HepG2 (cell line): ENCODE data around the gene NOP9. TPM values are rescaled to one million over a fixed set of nuclear protein-coding genes. Genes with fewer than 3 reads are reported as not detected.

Source experiments
- BORCS8-MEF2B ChIP-seq: sonication (generic); formaldehyde crosslinking; IDR thresholded peaks from 2 replicates; pipeline ENCODE4 v1.8.0; 2022; ENCODE audit warnings: mild to moderate bottlenecking, missing genetic modification reagents
- CBX5 ChIP-seq: sonication (generic); formaldehyde crosslinking; IDR thresholded peaks from 2 replicates; pipeline ENCODE4 v1.4.0; 2020; ENCODE audit warnings: missing genetic modification reagents, borderline replicate concordance
- CREBL2 ChIP-seq: sonication (generic); formaldehyde crosslinking; IDR thresholded peaks from 2 replicates; pipeline ENCODE4 v1.8.1; 2023; ENCODE audit warnings: missing genetic modification reagents, mild to moderate bottlenecking, borderline replicate concordance
- HHEX ChIP-seq: IDR thresholded peaks from 2 replicates; pipeline ENCODE4 v1.6.1; 2016; ENCODE audit warnings: control low read depth
- MXD1 ChIP-seq: sonication (generic); formaldehyde crosslinking; IDR thresholded peaks from 2 replicates; pipeline ENCODE4 v1.4.0; 2020; ENCODE audit warnings: mild to moderate bottlenecking, missing genetic modification reagents
- SALL2 ChIP-seq: sonication (generic); formaldehyde crosslinking; IDR thresholded peaks from 2 replicates; pipeline ENCODE4 v1.8.1; 2023; ENCODE audit warnings: mild to moderate bottlenecking, missing genetic modification reagents, inconsistent platforms
- TRIM24 ChIP-seq: sonication (generic); formaldehyde crosslinking; IDR thresholded peaks from 2 replicates; pipeline ENCODE4 v1.8.0; 2022; ENCODE audit warnings: mild to moderate bottlenecking, missing genetic modification reagents
- ZBTB46 ChIP-seq: sonication (generic); formaldehyde crosslinking; IDR thresholded peaks from 2 replicates; pipeline ENCODE4 v1.4.0; 2020; ENCODE audit warnings: mild to moderate bottlenecking, missing genetic modification reagents, borderline replicate concordance
- ZFP62 ChIP-seq: sonication (generic); formaldehyde crosslinking; IDR thresholded peaks from 2 replicates; pipeline ENCODE4 v1.4.0; 2020; ENCODE audit warnings: missing genetic modification reagents
- ZKSCAN5 ChIP-seq: sonication (generic); formaldehyde crosslinking; IDR thresholded peaks from 2 replicates; pipeline ENCODE4 v1.5.1; 2020; ENCODE audit warnings: mild to moderate bottlenecking, missing genetic modification reagents
- ZNF12 ChIP-seq: sonication (generic); formaldehyde crosslinking; IDR thresholded peaks from 2 replicates; pipeline ENCODE4 v1.5.0; 2020; ENCODE audit warnings: missing genetic modification reagents
- ZNF614 ChIP-seq: IDR thresholded peaks from 2 replicates; pipeline ENCODE4 v1.6.1; 2018; ENCODE audit warnings: missing biosample characterization, missing genetic modification reagents, inconsistent platforms, borderline replicate concordance
- ZNF678 ChIP-seq: sonication (generic); formaldehyde crosslinking; IDR thresholded peaks from 2 replicates; pipeline ENCODE4 v1.4.0; 2020; ENCODE audit warnings: mild to moderate bottlenecking, missing genetic modification reagents
- ZNF687 ChIP-seq: sonication (generic); formaldehyde crosslinking; IDR thresholded peaks from 2 replicates; pipeline ENCODE4 v1.5.1; 2020; ENCODE audit warnings: mild to moderate bottlenecking, missing genetic modification reagents, moderate library complexity
- ZNF713 ChIP-seq: sonication (generic); formaldehyde crosslinking; IDR thresholded peaks from 2 replicates; pipeline ENCODE4 v1.4.0; 2020; ENCODE audit warnings: mild to moderate bottlenecking, missing genetic modification reagents
- ZNF780A ChIP-seq: sonication (generic); formaldehyde crosslinking; IDR thresholded peaks from 2 replicates; pipeline ENCODE4 v1.8.0; 2022; ENCODE audit warnings: mild to moderate bottlenecking, missing genetic modification reagents, moderate library complexity
- polyA plus RNA-seq, 8 experiments: library from polyadenylated mRNA; depleted of rRNA in 3 of 8; stranded (reverse) in 7 of 8; unstranded in 1 of 8; fragments of >200 nt; fragmentation: Illumina TruSeq in 4 of 8; extraction: Trizol in 4 of 8; gene quantifications; 2 replicates each; pipeline versions ENCODE4 v1.2.1 to v1.2.3, GENCODE V29; 2011 to 2016; ENCODE audit warnings: low read depth in 4 of 8, missing spikeins in 1 of 8, mixed read lengths in 1 of 8; ENCODE audit not compliant: insufficient read depth in 1 of 8
- total RNA-seq, 5 experiments: library from RNA; depleted of rRNA; stranded (reverse); fragments of >200 nt; fragmentation: Illumina TruSeq; extraction: Trizol; gene quantifications; 2 replicates each; pipeline ENCODE4 v1.2.3, GENCODE V29; 2016; ENCODE audit warnings: low read depth in 1 of 5

NOP9 gene
- total and polyA plus RNA-seq, 2 of the 13 experiments (the other 11 are each of a cell fraction or from before 2014, with no cell fraction given), result 24.5 to 61.6 TPM

DNA sequence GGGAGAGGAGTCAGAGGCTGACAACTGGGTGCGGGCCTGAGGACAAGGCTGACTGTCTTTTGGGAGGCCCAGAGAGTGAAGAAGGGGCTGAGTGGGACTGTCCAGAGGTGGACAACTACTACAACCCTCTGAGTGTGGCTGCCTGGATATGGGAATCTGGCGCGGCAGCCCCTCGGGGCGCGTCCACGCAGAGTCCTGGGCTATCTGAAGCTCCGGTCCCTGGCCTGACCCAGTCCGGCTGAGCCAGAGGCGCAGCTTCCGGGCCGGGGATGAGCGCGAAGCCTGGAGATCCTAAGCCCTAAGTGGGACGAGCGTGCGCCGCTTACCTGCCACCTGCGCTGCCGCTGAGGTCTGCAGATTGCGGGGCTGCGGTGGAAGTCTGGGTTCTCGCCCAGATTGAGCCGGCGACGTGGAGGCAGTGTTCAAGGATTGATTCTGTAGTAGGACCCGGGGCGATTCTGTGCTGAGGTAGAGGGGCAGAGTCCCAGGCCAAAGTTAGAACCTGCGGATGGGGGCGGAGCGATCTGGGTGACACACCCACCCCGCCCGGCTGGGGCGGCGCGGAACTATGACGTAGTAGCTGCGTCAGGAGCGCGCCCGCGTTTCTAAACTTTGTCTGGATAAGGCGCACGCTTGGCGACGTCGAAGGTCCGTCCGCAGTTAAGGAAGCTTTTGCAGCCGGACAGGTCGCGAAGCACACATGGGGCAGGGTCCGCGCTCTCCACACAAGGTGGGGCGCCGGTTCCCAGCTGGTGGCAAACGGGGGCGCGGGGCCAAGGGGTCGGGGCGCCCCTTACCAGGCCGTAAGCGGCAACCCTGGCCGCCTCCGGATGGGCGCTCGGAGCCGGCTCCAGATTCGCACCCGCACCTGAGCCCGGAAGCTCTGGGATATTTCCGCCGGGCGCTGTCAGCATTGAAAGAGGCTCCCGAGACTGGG is at the start of gene NOP9, which contains the start of gene DHRS1 (continued):
- TF ChIP-seq SALL2 (CRISPR knock-in tag) (peak; percentile 93), ZFP62 (CRISPR knock-in tag) (peak; percentile 92; the same call in 1 of the 2 replicates), ZNF780A (no peak), BORCS8-MEF2B (CRISPR knock-in tag) (peak; percentile 95), ZBTB46 (no peak; the same call in 1 of the 2 replicates), ZNF678 (CRISPR knock-in tag) (peak; percentile 87; the same call in 1 of the 2 replicates), ZNF12 (CRISPR knock-in tag) (no peak; the same call in 1 of the 2 replicates), ZNF687 (peak; percentile 99), MXD1 (CRISPR knock-in tag) (peak; percentile 97), HHEX (CRISPR knock-in tag) (0 out of 2 replicates have a peak, but pooled peaks have one; percentile 31), ZNF614 (CRISPR knock-in tag) (peak; percentile 95; the same call in 1 of the 2 replicates), ZNF713 (CRISPR knock-in tag) (no peak), CBX5 (CRISPR knock-in tag) (peak; percentile 46; the same call in 1 of the 2 replicates), ZKSCAN5 (CRISPR knock-in tag) (peak; percentile 73; the same call in 1 of the 2 replicates), CREBL2 (CRISPR knock-in tag) (peak; percentile 98), TRIM24 (no peak)
